ENCODE data around the gene PIP4K2C. TPM values are rescaled to one million over a fixed set of nuclear protein-coding genes. Genes with fewer than 3 reads are reported as not detected.
"Not testable (repeated sequence)": the region's sequence is repeated elsewhere in the genome, so short reads cannot be mapped to it uniquely, and the experiment has no call there.

Gene PIP4K2C
- total and polyA plus RNA-seq, 10 of the 15 experiments (the other 5 are each of a cell fraction or from before 2014, with no cell fraction given) = 4.8 to 25.1 (median 14.9) TPM

GRCh38 chr12:57569858-57570257 lies 21.1 kb upstream of the PIP4K2C start:
- H3K4me2 ChIP-seq (ENCODE audit: control insufficient read depth, insufficient read depth) = no peak overlapping the region
- RAD21 ChIA-PET (ENCODE audit: unreplicated experiment) = no interaction called here
- no peaks in the 10 kb centered on the region for H3K27me3 ChIP-seq (replicated peaks in 1 of 2; ENCODE audit: control insufficient read depth in 2 of 2, insufficient read depth in 2 of 2, low read length in 1 of 2)
- in situ Hi-C loops (cut with MboI) (no loop called here), intact Hi-C loops (cut with micrococcal nuclease; ENCODE audit: unreplicated experiment) (no loop called here)
- DNase-seq (ENCODE audit: low read depth, low spot score) = no peak
- H2AFZ ChIP-seq (ENCODE audit: control insufficient read depth, low read depth, low read length) = no peak overlapping the region
- no peak overlapping the region for H3K9ac ChIP-seq (ENCODE audit: control insufficient read depth, insufficient read depth, low read length)
- no peak overlapping the region for H3K4me3 ChIP-seq
- BruUV-seq (replicated peaks) = no TSS peak
- H3K9me3 ChIP-seq (replicated peaks; ENCODE audit: control insufficient read depth, insufficient read depth, low read length) = no peaks in the 10 kb centered on the region
- POLR2A ChIA-PET = no interaction called here
- no peak overlapping the region for H3K27ac ChIP-seq (ENCODE audit: control insufficient read depth, insufficient read depth)
- H3K36me3 ChIP-seq (ENCODE audit: control insufficient read depth in 2 of 2, insufficient read depth in 2 of 2, low read length in 1 of 2) = no peaks in the 10 kb centered on the region
- CTCF ChIA-PET = no interaction called here
- SMC1A ChIA-PET (ENCODE audit: uncharacterized antibody, unreplicated experiment) = no interaction called here
- H3K79me2 ChIP-seq (ENCODE audit: control insufficient read depth, insufficient read depth, low read length) = no peaks in the 10 kb centered on the region
- no peak for ATAC-seq
- WGBS (ENCODE audit: insufficient coverage, insufficient replicate concordance, low lambda C conversion rate, missing lambda C conversion rate) = 49% methylated on average over 12 of the region's 18 CpGs
- no peak for FAIRE-seq
- H3K4me1 ChIP-seq (ENCODE audit: control insufficient read depth, insufficient read depth, low read length) = no peaks in the 10 kb centered on the region
- no peaks in the 10 kb centered on the region for H4K20me1 ChIP-seq (ENCODE audit: control insufficient read depth, insufficient read depth)
- TF ChIP-seq ZNF274 (IDR thresholded peaks at IDR 0.05; ENCODE audit: insufficient read depth, insufficient read length) (no peak), MYB (IDR thresholded peaks at IDR 0.05; ENCODE audit: borderline replicate concordance, low read depth, low read length) (no peak), SMAD1 (IDR thresholded peaks at IDR 0.05; ENCODE audit: low read depth, partially characterized antibody) (no peak), NR2C1 (IDR thresholded peaks at IDR 0.05) (no peak), JUNB (IDR thresholded peaks at IDR 0.05) (no peak), NFYA (IDR thresholded peaks at IDR 0.05; ENCODE audit: borderline replicate concordance, low read depth, low read length) (no peak), RELA (IDR thresholded peaks at IDR 0.05; ENCODE audit: borderline replicate concordance, partially characterized antibody) (no peak), MTA2 (IDR thresholded peaks at IDR 0.05; ENCODE audit: low read depth) (no peak), RAD51 (IDR thresholded peaks at IDR 0.05) (no peak), BHLHE40 (IDR thresholded peaks at IDR 0.05; ENCODE audit: borderline replicate concordance in 1 of 2, low read depth in 2 of 2, low read length in 1 of 2) (no peak), PML (IDR thresholded peaks at IDR 0.05; ENCODE audit: low read length) (no peak), KLF5 (IDR thresholded peaks at IDR 0.05; ENCODE audit: partially characterized antibody) (no peak), MEF2A (IDR thresholded peaks at IDR 0.05; ENCODE audit: insufficient read depth, low read depth, low read length) (no peak)
- TF ChIP-seq, protein P1, sequence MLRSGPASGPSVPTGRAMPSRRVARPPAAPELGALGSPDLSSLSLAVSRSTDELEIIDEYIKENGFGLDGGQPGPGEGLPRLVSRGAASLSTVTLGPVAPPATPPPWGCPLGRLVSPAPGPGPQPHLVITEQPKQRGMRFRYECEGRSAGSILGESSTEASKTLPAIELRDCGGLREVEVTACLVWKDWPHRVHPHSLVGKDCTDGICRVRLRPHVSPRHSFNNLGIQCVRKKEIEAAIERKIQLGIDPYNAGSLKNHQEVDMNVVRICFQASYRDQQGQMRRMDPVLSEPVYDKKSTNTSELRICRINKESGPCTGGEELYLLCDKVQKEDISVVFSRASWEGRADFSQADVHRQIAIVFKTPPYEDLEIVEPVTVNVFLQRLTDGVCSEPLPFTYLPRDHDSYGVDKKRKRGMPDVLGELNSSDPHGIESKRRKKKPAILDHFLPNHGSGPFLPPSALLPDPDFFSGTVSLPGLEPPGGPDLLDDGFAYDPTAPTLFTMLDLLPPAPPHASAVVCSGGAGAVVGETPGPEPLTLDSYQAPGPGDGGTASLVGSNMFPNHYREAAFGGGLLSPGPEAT (IDR thresholded peaks at IDR 0.05; ENCODE audit: low read depth) = no peak

DNA sequence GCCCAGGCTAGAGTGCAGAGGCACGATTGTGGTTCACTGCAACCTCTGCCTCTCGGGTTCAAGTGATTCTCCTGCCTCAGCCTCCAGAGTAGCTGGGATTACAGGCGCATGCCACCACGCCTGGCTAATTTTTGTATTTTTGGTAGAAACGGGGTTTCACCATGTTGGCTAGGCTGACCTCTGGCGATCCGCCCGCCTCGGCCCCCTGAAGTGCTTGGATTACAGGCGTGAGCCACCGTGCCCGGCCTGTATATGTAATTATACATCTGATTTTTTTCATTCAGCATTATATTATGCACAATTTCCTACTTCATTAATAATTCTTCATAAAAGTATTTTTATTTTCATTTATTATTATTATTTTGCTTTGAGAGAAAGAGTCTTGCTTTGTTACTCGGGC lies 20.6 kb upstream of the PIP4K2C start:
- not testable (repeated sequence) for H3K4me3 ChIP-seq

More for the DNA sequence above, 20.6 kb upstream of the PIP4K2C start:
- H4K20me1 ChIP-seq (ENCODE audit: control insufficient read depth, insufficient read depth); H3K9me3 ChIP-seq (replicated peaks; ENCODE audit: control insufficient read depth, insufficient read depth, low read length); FAIRE-seq; POLR2A ChIA-PET; BruUV-seq (replicated peaks); H3K4me2 ChIP-seq (ENCODE audit: control insufficient read depth, insufficient read depth); DNase-seq (ENCODE audit: low read depth, low spot score); SMC1A ChIA-PET (ENCODE audit: uncharacterized antibody, unreplicated experiment); H2AFZ ChIP-seq (ENCODE audit: control insufficient read depth, low read depth, low read length); H3K9ac ChIP-seq (ENCODE audit: control insufficient read depth, insufficient read depth, low read length); H3K79me2 ChIP-seq (ENCODE audit: control insufficient read depth, insufficient read depth, low read length); H3K4me1 ChIP-seq (ENCODE audit: control insufficient read depth, insufficient read depth, low read length); H3K27me3 ChIP-seq (replicated peaks in 1 of 2; ENCODE audit: control insufficient read depth in 2 of 2, insufficient read depth in 2 of 2, low read length in 1 of 2); in situ Hi-C loops (cut with MboI); ATAC-seq; H3K36me3 ChIP-seq (ENCODE audit: control insufficient read depth in 2 of 2, insufficient read depth in 2 of 2, low read length in 1 of 2); intact Hi-C loops (cut with micrococcal nuclease; ENCODE audit: unreplicated experiment); H3K27ac ChIP-seq (ENCODE audit: control insufficient read depth, insufficient read depth): not testable (repeated sequence)
- ChIA-PET RAD21 (ENCODE audit: unreplicated experiment) (interaction anchor here (0.6 kb wide), 1 partner anchor 22 kb away, joined by 3 read pairs; no protein-coding TSS in a partner anchor), CTCF (interaction anchor here (0.7 to 0.9 kb wide), 2 partner anchors 13 to 59 kb away, joined by 3 to 4 read pairs; no protein-coding TSS in a partner anchor)
- 58% methylated on average over 13 of the region's 13 CpGs for WGBS (ENCODE audit: insufficient coverage, insufficient replicate concordance, low lambda C conversion rate, missing lambda C conversion rate)
